Kidney glomerular epithelial cell (primary cell): ENCODE results near the gene RAB8B.

Experiments used
- DNase-seq: peaks from one replicate; lab custom pipeline; 2025; lab: John Stamatoyannopoulos, UW

The RAB8B gene

DNA sequence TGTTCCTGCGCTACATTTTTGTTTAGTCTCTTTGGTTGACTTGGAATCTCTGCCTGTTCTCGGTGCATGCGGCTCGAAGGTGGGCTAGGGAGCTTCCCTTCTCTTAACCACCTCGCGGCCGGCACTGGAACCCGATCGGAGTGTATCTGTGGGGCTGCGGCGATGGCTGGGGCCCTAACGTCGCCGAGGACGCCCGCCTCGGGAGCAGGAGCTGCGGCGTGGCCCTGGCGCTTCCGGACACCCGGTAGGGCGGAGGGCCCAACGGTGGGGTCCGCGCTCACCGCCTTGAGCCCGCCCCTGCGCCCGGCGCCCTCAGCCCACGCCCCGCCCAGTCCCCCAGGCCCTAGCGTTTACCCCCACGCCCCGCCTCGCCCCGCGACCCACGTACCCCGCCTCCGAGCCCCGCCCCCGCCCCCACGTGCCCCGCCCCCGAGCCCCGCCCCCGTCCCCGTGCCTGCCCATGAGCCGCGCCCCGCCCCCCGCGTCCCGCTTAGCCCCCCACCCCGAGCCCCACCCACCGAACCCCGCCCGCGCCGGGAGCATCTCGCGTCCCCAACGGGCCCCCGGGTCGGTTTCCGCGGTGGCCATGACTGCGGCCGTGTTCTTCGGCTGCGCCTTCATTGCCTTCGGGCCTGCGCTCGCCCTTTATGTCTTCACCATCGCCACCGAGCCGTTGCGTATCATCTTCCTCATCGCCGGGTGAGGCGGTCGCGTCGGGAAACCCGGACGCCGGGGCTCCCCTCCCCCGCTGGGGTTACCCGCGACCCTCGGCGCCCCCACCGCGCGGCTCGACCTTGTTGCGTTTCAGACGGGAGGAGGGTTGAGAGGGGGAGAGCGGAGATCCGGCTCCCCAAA lies 87.9 kb downstream of the RAB8B start, which contains the start of gene APH1B:
Gene APH1B, plus strand, starts transcription at position 568 of the 855 bp plus-strand sequence. Its CDS starts 19 bp downstream, at position 587.
- DNase-seq: peak; percentile 52

- DNase-seq: peak; percentile 7
These were observed 88.6 kb downstream of the RAB8B start for GRCh38 chr15:63277893-63278456.

GRCh38 chr15:63283126-63283525 lies 93.7 kb downstream of the RAB8B start:
- DNase-seq: no peak

DNA sequence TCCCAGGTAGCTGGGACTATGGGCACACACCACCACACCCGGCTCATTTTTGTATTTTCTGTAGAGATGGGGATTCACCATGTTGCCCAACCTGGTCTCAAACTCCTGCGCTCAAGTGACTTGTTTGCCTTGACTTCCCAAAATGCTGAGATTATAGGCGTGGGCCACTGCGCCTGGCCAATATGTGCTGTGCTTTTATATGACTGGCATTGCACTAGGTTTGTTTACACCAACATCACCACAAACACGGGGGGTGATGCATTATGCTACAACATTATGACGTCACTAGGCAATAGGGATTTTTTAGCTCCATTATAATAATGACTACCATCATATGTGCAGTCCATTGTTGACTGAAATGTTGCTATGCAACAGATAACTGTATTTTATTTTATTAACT lies 94.9 kb downstream of the RAB8B start:
- no peak for DNase-seq

DNA sequence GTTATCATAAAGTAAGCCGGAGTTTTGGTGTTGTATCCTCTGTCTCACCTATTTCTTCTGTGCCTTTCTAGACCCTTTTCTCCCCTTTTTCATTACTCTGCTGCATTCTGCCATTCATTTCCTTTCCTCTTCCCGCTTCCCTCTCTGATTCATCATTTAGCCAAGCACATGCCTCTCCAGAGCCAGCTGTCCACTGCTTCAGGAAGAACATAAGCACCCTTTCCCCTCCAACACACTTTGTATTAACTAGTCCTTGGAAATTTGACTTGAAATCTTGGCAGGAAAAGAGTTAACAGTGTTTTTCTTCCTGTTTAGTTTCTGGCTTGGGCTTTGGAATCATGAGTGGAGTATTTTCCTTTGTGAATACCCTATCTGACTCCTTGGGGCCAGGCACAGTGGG lies 97.7 kb downstream of the RAB8B start:
- no peak for DNase-seq

DNA sequence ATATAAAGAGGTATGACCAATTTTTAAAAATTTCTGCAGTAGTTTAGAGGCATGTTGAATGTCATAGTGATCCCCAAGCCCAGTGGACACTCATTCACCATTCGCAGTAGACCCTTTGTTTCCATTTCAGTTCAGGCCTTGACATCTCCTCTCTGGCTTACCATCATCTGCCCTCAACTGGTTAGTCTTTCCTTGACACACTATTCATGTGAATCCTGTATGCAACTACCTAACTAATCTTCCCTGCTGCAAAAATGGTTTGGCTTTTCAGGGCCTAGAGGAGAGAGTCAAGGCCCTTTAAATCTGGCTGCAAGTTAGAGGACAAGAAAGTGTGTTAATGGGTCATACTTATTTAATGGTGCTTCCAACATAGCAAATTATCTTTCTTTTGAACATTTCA lies 98.9 kb downstream of the RAB8B start:
- DNase-seq: no peak

DNA sequence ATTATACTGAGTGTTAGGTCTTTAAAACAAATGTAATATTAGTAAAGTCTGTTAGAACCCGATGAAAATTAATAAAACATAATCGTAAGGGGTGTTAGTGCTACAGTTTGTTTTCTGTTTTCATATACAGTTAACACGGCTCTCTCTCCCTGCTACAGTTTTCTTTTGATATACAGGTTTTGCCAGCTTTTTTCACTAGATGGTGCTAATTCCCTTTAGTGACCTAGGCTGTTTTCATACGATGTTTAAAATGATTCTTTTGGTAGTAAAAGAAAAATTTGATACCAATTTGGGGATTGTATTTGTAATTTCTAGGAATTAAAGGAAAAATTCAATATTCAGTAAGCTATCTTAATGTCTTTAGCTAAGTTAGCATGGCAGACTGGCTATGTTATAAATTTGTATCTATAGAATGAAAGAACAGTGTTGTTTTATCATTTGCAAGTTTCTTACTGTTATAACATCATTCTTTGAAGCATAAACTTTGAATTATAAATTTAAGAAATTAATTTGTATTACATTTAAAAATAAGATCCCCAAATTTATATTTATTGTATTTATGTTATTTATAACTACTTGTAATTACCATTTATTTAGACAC lies 99.5 kb downstream of the RAB8B start:
- DNase-seq: peak; percentile 50

DNA sequence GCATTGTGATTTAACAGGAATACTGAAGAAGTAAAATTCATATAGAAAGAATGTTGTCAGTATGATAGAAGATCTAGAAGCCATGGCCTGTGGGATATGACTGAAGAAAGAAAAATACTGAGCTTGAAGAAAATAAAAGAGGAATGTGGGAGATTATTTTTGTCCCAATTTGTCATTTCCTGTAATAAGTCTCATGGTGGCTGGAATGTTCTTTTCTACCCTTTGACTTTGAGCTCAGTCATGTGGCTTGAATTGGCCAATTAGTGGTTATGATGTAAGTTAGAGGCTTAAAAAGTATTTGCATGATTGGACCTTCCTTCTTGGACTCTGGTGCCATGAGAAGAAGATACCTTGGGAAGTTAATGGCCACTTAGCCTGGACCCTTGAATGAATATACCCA lies 102.1 kb downstream of the RAB8B start:
- DNase-seq: peak; percentile 66

- no peak for DNase-seq
These were observed 102.8 kb downstream of the RAB8B start for GRCh38 chr15:63292241-63292640.

GRCh38 chr15:63292771-63293170 lies 103.4 kb downstream of the RAB8B start:
- no peak for DNase-seq

DNA sequence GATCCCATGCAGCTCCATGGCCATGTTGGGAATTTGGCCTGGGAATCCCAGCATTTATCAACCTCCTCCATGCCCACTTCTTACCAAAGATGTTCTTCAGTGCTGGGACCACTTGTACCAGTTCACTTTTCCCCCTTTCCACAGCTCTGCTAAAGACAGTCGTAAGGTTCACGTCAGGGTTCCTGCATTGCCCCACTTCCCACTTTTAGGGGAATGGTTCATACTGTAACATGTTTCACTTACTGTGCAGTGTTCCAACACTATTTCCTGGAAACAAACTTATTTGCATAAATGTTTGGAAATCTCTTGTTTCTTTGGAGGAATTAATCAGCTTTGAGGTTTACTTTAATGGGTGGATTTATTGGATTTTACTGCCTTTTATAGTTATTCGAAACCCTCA lies 105.0 kb downstream of the RAB8B start:
- DNase-seq: no peak

DNA sequence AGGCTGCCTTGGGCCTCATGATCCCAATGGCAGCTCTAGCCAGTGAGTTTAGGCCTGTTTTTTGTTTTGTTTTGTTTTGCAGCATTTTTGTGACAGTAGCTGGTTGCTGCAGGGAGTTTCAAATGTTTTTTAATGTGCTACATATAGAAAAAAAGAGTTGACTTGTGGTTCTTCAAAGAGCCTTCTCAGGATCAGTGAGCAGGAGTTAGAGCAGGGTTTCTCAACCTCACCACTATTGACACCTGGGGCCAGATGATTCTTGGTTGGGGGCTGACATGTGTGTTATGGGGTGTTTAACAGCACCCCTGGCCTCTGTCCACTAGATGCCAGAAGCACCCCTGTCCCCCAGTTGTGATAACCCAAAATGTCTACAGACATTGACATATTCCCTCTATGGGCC lies 105.9 kb downstream of the RAB8B start:
- no peak for DNase-seq

DNA sequence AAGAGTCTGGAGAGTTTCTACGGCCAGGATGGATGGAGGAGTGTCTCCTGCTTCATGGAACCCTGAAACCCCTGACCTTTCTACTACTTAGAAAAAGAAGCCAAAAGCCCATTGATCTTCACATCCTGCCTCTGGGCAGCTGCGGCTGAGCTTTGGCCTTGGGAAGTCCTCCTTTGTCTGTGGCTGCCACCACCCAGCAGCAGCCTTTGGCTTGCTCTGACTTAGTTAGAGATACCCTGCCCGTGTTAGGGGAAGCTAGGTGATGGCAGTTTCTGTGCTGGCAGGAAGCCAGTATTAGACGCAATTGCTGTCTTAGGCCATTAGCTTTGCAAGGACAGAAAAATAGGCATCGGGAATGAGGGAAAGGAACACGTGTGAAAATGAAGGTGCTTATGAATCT lies 106.8 kb downstream of the RAB8B start:
- DNase-seq: no peak

GRCh38 chr15:63299943-63300575 lies 110.7 kb downstream of the RAB8B start:
- no peak for DNase-seq

- DNase-seq: peak; percentile 76
These were observed 111.7 kb downstream of the RAB8B start for GRCh38 chr15:63301088-63301487.

DNA sequence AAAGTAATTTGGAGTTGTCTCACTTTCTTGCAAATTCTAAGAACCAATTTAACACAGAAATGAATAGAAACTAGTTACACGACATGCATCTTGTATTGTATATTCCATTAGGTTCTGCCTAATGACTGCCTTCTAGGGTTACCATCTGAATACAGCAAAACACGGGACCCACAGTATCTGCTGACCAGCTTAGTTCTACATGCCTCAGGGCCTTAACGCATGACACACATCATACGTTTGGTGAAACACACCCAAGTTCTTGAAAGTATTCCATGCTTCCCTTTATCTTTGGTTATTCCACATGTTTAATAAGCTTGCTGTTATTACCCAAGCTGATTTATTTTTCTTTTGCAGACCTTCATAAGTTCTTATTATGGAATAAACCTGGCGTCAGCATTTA lies 115.9 kb downstream of the RAB8B start:
- no peak for DNase-seq

- peak; percentile 12 for DNase-seq
These were observed 117.2 kb downstream of the RAB8B start for GRCh38 chr15:63306492-63307073.

- no peak for DNase-seq
These were observed 119.1 kb downstream of the RAB8B start for GRCh38 chr15:63308491-63308890.

GRCh38 chr15:63308947-63309346 lies 119.5 kb downstream of the RAB8B start:
- no peak for DNase-seq

DNA sequence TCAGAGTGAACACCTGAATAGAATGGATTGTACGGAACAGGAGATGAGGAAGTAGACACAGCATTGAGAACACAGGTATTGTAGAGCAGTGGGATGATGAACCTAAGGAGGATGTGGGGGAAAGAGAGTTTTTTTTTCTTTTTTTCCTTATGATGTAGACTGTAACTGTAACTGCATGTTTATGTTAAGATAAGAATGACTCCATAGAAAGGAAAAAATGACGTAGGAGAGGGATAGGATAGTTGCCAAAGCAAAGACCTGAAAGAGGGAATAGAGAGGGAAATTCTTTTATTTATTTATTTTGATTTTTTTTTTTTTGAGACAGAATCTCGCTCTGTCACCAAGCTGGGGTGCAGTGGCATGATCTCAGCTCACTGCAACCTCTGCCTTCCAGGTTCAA lies 121.2 kb downstream of the RAB8B start:
- no peak for DNase-seq

DNA sequence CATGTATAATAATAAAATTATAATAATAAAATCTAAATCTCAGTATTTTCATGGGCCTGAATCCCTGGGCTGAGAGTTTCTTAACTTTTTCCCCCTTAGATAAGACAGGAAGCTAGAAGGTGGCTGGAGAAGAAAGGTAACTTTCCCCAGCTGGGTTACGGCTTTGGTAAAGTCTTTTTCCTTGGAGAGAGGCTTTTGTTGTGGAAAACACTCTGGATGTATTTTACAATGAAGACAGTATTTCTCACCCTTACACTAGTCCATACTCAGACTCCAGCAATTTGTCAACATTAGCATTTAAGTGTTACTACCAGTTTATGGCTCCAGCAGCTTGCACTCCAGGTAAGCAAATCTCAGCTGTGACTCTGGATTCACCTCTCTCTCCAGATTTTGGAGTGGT lies 122.9 kb downstream of the RAB8B start:
- no peak for DNase-seq

DNA sequence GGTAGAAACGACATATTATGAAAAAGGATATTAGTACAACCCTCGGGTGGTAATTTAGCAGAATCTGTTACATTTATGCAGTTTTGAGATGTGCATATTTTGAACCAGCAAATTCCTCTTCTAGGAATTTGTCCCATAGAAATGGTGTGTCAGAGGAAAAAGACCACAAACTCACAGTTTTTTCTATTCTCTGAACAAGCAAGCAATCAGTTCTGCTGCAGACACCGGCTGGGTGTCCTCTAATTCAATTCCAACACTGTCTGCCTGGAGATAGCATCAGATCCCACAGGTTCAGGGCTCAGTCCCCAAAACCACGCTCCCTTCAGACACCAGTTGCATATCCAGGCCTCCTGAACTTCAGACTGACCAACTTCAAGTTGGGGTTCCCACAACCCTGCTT lies 124.4 kb downstream of the RAB8B start:
- no peak for DNase-seq
